ENCODE results near the gene PLEKHM3.

DNA sequence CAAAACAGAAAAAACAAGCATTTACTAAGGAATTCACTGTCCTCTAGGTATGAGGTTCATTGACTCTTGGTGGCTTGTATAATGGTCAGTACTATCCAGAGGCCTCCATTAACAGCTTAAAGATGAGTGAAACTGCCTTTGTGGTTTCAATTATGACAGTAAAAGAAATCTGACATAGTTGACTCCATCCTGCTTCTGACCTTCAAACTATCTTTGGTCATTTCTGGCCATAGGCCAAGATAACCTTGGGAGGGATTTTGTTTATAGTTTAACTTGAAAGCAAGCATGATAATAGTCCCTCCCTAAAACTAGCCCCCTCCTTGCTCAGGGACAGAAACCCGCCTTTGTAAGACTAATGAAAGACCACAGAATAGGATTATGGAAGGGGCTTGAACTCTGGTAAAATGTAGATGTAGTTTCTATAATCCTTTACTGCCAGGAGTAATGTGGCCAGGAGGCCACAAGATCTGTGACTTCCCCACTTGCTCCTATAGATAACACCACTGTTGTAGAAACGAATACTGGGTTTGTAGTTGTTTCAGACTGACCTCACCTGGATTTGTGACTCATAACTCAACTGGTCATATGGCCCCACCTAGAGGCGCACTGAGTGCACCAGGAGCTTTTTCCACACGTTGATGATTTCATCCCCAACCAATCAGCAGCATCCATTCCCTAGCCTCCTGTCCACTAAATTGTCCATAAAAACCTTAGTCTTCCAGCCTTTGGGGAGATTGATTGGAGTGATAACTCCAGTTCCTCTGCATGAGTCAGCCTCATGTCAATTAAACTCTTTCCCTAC, 8.6 kb upstream of the PLEKHM3 start:
- TF ChIP-seq, protein P1, sequence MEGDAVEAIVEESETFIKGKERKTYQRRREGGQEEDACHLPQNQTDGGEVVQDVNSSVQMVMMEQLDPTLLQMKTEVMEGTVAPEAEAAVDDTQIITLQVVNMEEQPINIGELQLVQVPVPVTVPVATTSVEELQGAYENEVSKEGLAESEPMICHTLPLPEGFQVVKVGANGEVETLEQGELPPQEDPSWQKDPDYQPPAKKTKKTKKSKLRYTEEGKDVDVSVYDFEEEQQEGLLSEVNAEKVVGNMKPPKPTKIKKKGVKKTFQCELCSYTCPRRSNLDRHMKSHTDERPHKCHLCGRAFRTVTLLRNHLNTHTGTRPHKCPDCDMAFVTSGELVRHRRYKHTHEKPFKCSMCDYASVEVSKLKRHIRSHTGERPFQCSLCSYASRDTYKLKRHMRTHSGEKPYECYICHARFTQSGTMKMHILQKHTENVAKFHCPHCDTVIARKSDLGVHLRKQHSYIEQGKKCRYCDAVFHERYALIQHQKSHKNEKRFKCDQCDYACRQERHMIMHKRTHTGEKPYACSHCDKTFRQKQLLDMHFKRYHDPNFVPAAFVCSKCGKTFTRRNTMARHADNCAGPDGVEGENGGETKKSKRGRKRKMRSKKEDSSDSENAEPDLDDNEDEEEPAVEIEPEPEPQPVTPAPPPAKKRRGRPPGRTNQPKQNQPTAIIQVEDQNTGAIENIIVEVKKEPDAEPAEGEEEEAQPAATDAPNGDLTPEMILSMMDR (optimal IDR thresholded peaks at IDR 0.05 in 1 of 3, IDR thresholded peaks at IDR 0.05 in 1 of 3, conservative IDR thresholded peaks at IDR 0.05 in 1 of 3; ENCODE audit: extremely low read depth in 1 of 3, insufficient read depth in 2 of 3, low read length in 3 of 3) = peak; percentile 36 to 77 (median 69)
- TF ChIP-seq EZH2 (IDR thresholded peaks at IDR 0.05; ENCODE audit: low read length) = no peak

Data from keratinocyte (primary cell).